Measurements from ENCODE around the gene GMFB. TPM values are rescaled to one million over a fixed set of nuclear protein-coding genes. Genes with fewer than 3 reads are reported as not detected.

Gene GMFB
- polyA plus RNA-seq, 2 of the 4 experiments (the other 2 are of a cell fraction) = 45.5 to 66.7 TPM

DNA sequence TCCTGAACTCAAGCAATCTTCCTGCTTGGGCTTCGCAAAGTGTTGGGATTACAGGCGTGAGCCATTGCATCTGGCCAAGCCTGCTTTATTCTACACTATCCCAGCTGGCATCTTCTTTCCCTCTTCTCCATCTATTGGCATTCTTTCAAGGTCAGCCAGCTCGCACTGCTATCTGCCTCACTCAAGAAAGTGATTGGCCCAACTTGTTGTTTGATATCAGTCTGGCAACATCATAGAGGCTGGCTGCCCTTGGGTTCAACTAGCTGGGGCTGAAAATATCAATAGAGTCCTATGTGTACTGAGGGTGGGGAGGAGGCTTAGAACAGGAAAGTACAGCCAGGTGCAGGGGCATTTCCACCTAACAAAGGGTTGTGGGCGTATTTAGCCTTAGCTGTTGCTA, 17.1 kb downstream of the GMFB start:
- no peak for TF ChIP-seq FOXS1 (CRISPR knock-in tag; IDR thresholded peaks at IDR 0.05)
- TF ChIP-seq ZC3H11A (IDR thresholded peaks at IDR 0.05) = no peak
- TF ChIP-seq JUNB (IDR thresholded peaks at IDR 0.05) = no peak
- no peak for TF ChIP-seq FOSL2 (IDR thresholded peaks at IDR 0.05)
- TF ChIP-seq FOSL2 (CRISPR knock-in tag; IDR thresholded peaks at IDR 0.05) = no peak
- TF ChIP-seq HEYL (CRISPR knock-in tag; IDR thresholded peaks at IDR 0.05) = no peak
- no peak for TF ChIP-seq HOXB13 (CRISPR knock-in tag; IDR thresholded peaks at IDR 0.05; ENCODE audit: low read depth)
- no peak for TF ChIP-seq MYC (IDR thresholded peaks at IDR 0.05; ENCODE audit: borderline replicate concordance, low read length)
- TF ChIP-seq EHMT2 (IDR thresholded peaks at IDR 0.05; ENCODE audit: low read depth) = no peak
- TF ChIP-seq POLR2A (IDR thresholded peaks at IDR 0.05; ENCODE audit: low read length) = no peak
- TF ChIP-seq, protein P1, sequence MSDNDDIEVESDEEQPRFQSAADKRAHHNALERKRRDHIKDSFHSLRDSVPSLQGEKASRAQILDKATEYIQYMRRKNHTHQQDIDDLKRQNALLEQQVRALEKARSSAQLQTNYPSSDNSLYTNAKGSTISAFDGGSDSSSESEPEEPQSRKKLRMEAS (IDR thresholded peaks at IDR 0.05) = no peak
- no peak for TF ChIP-seq RFX5 (IDR thresholded peaks at IDR 0.05)
- no peak overlapping the region for H3K4me2 ChIP-seq
- H3K27ac ChIP-seq = no peak overlapping the region
- ATAC-seq (peak; percentile 23; a peak in 4 of 6 replicates), FAIRE-seq (no peak), DNase-seq (ENCODE audit: low read depth in 1 of 2, low spot score in 1 of 2) (no peak)
- CTCF ChIA-PET = interaction anchor here (1.9 kb wide), 1 partner anchor 31 kb away, joined by 6 read pairs; the partner anchor contains the start of gene CNIH1
- POLR2A ChIA-PET = no interaction called here
- 90% methylated on average over 4 of the region's 4 CpGs for WGBS (ENCODE audit: missing lambda C conversion rate)
- H3K4me1 ChIP-seq = peaks cover 11% of the 10 kb centered on the region
- H3K9me3 ChIP-seq = peaks cover 14% of the 10 kb centered on the region
- no peak overlapping the region for H3K4me3 ChIP-seq

DNA sequence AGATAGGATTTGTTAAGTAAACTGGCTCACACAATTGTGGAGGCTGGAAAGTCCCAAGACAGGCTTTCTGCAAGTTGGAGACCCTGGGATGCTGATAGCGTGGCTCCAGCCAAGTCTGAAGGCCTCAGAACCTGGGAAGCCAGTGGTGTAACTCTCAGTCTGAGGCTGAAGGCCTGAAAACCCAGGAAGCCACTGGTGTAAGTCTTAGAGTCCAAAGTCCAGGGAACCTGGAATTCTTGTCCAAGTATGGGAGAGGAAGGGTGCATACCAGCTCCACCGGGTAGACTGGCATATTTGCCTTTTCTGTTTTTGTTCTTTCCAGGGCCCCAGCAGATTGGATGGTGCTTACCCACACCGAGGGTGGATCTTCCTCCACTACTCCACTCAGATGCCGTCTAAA, 18.1 kb downstream of the GMFB start:
- peak in 1 of 2 experiments; percentile 46 for DNase-seq (ENCODE audit: low read depth in 1 of 2, low spot score in 1 of 2)
- POLR2A ChIA-PET = no interaction called here
- peak; percentile 60 to 80; a peak in 5 of 6 replicates for ATAC-seq
- WGBS (ENCODE audit: missing lambda C conversion rate) = 65% methylated on average over 4 of the region's 4 CpGs
- Histone ChIP-seq H3K4me1 (peaks cover 11% of the 10 kb centered on the region), H3K9me3 (peaks cover 17% of the 10 kb centered on the region), H3K27ac (0 out of 6 replicates have a peak overlapping the region, but pooled peaks of 1 of the 2 experiments have one; percentile 12), H3K4me3 (no peak overlapping the region), H3K4me2 (peak overlapping the region; percentile 43)
- FAIRE-seq = no peak
- CTCF ChIA-PET = no interaction called here
- TF ChIP-seq, protein P2, sequence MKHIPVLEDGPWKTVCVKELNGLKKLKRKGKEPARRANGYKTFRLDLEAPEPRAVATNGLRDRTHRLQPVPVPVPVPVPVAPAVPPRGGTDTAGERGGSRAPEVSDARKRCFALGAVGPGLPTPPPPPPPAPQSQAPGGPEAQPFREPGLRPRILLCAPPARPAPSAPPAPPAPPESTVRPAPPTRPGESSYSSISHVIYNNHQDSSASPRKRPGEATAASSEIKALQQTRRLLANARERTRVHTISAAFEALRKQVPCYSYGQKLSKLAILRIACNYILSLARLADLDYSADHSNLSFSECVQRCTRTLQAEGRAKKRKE (CRISPR knock-in tag; IDR thresholded peaks at IDR 0.05; ENCODE audit: low read depth) = no peak
- TF ChIP-seq CEBPB (IDR thresholded peaks at IDR 0.05) (no peak), ZFP36 (IDR thresholded peaks at IDR 0.05; ENCODE audit: borderline replicate concordance, partially characterized antibody) (no peak)

DNA sequence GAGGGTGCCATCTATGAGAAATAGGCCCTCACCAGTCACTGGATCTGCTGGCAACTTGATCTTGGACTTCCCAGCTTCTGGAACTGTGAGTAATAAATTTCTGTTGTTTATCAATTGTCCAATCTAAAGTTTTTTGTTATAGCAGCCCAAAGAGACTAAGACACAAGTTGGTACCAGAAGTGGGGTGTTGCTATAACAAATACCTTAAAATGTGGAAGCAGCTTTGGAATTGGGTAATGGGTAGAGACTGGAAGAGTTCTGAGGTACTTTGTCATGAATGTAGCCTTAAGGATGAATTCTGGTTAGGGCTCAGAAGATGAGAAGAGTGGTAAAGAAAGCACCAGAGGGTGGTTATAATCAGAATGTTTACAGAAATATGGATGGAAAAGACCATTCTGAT, 21.5 kb downstream of the GMFB start:
- no peak overlapping the region for H3K4me3 ChIP-seq
- H3K4me1 ChIP-seq = peaks cover 11% of the 10 kb centered on the region
- ChIA-PET POLR2A (no interaction called here), CTCF (interaction anchor here (0.6 kb wide), 1 partner anchor 23 kb away, joined by 3 read pairs; no protein-coding TSS in a partner anchor)
- H3K4me2 ChIP-seq = no peak overlapping the region
- FAIRE-seq (no peak), ATAC-seq (no peak), DNase-seq (ENCODE audit: low read depth in 1 of 2, low spot score in 1 of 2) (no peak)
- H3K27ac ChIP-seq = no peak overlapping the region
- H3K9me3 ChIP-seq = peaks cover 17% of the 10 kb centered on the region
- TF ChIP-seq CEBPB (IDR thresholded peaks at IDR 0.05) (no peak), POLR2A (IDR thresholded peaks at IDR 0.05; ENCODE audit: low read length) (no peak), MYC (IDR thresholded peaks at IDR 0.05; ENCODE audit: borderline replicate concordance, low read length) (no peak), EHF (CRISPR knock-in tag; IDR thresholded peaks at IDR 0.05) (no peak), SMC3 (IDR thresholded peaks at IDR 0.05) (no peak), ZC3H11A (IDR thresholded peaks at IDR 0.05) (no peak), RCOR1 (IDR thresholded peaks at IDR 0.05; ENCODE audit: low read depth, low read length) (no peak)
- TF ChIP-seq, protein P3, sequence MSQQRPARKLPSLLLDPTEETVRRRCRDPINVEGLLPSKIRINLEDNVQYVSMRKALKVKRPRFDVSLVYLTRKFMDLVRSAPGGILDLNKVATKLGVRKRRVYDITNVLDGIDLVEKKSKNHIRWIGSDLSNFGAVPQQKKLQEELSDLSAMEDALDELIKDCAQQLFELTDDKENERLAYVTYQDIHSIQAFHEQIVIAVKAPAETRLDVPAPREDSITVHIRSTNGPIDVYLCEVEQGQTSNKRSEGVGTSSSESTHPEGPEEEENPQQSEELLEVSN (IDR thresholded peaks at IDR 0.05; ENCODE audit: borderline replicate concordance, low read depth) = no peak
- TF ChIP-seq, protein P4, sequence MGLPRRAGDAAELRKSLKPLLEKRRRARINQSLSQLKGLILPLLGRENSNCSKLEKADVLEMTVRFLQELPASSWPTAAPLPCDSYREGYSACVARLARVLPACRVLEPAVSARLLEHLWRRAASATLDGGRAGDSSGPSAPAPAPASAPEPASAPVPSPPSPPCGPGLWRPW (IDR thresholded peaks at IDR 0.05) = no peak

DNA sequence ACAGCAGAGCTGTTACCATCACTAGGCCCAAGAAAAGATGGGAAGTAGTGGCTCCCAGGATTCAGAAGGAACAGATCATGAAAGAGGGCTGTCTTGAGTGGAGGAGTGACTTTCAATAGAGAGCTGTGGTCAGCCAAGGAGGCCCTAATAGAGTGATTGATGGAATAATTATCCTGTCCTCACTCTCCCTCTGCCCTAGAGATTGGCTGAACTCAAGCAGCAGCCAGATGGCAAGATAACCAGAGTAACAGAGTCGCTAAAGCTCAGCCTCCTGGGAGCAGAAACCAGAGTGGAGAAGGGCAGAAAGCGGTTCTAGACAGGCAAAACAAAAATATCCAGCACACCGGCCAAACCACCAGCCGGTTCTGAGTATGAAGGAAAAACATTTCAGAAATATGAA, 23.1 kb downstream of the GMFB start:
- H3K9me3 ChIP-seq = peaks cover 17% of the 10 kb centered on the region
- 67% methylated on average over 4 of the region's 4 CpGs for WGBS (ENCODE audit: missing lambda C conversion rate)
- POLR2A ChIA-PET = no interaction called here
- H3K4me3 ChIP-seq = no peak overlapping the region
- peaks cover 5% of the 10 kb centered on the region for H3K4me1 ChIP-seq
- CTCF ChIA-PET = interaction anchor here (1.2 to 2.1 kb wide), 3 partner anchors 9 to 23 kb away, joined by 3 to 5 read pairs (median 3); partner anchors contain the start of gene GMFB
- H3K4me2 ChIP-seq = no peak overlapping the region
- DNase-seq (ENCODE audit: low read depth in 1 of 2, low spot score in 1 of 2) (no peak), ATAC-seq (no peak), FAIRE-seq (no peak)
- H3K27ac ChIP-seq = no peak overlapping the region
- TF ChIP-seq ZSCAN20 (CRISPR knock-in tag; IDR thresholded peaks at IDR 0.05) (no peak), CBX2 (IDR thresholded peaks at IDR 0.05; ENCODE audit: borderline replicate concordance, low read depth) (no peak), JUN (IDR thresholded peaks at IDR 0.05) (no peak), PHF8 (IDR thresholded peaks at IDR 0.05; ENCODE audit: borderline replicate concordance, low read depth) (no peak), SMC3 (IDR thresholded peaks at IDR 0.05) (no peak), KDM5A (IDR thresholded peaks at IDR 0.05) (no peak), JUNB (IDR thresholded peaks at IDR 0.05) (no peak), ESRRA (IDR thresholded peaks at IDR 0.05; ENCODE audit: borderline replicate concordance, low read length) (no peak), RAD21 (conservative IDR thresholded peaks at IDR 0.05 in 1 of 2, IDR thresholded peaks at IDR 0.05 in 1 of 2) (no peak), MAZ (IDR thresholded peaks at IDR 0.05; ENCODE audit: borderline replicate concordance, low read depth, low read length) (no peak), TP53 (CRISPR knock-in tag; IDR thresholded peaks at IDR 0.05) (no peak)
- TF ChIP-seq, protein P2 (CRISPR knock-in tag; IDR thresholded peaks at IDR 0.05; ENCODE audit: low read depth) = no peak
- TF ChIP-seq, protein P5, sequence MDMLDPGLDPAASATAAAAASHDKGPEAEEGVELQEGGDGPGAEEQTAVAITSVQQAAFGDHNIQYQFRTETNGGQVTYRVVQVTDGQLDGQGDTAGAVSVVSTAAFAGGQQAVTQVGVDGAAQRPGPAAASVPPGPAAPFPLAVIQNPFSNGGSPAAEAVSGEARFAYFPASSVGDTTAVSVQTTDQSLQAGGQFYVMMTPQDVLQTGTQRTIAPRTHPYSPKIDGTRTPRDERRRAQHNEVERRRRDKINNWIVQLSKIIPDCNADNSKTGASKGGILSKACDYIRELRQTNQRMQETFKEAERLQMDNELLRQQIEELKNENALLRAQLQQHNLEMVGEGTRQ (IDR thresholded peaks at IDR 0.05) = no peak

Measured in A549 (cell line).